ENCODE data around the gene PPM1J.

The PPM1J gene

DNA sequence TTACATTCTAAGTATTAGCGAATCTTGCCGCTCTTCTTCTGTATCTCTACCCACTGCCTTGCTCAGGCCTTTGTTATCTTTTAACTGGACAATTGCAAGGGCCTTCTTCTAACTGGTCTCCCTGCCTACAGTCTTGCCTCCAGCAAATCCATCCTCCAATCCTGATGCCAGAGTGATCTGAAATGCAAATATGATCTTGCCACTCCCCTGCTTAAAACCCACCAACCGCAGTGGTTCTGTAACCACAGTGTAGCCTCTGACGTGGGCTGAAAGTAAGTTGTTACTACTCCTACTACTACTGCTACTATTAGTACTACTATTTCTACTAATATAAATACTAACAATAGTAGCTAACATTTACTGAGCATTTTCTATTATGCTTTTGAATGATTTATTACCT lies 28.3 kb downstream of the PPM1J start:
- DNase-seq, result no peak

DNA sequence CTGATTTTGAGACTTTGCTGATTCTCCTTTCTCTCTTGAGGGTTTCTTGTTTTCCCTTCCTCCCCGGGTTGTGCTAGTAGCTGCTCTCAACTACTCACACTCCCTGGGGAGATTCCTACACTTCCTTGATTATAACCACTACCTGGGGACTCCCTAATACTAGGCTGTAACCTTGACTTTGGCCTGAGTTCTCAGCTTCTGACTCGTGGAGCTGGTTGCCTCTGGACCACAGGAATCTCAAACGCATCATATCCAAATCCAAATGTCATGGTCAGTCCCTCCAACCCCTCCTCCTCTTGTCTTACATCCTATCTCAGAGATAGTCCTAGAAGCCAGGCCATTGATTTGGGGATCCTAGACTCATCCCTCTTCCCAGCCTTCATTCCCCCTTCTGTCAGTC lies 28.7 kb downstream of the PPM1J start:
- no peak for DNase-seq

DNA sequence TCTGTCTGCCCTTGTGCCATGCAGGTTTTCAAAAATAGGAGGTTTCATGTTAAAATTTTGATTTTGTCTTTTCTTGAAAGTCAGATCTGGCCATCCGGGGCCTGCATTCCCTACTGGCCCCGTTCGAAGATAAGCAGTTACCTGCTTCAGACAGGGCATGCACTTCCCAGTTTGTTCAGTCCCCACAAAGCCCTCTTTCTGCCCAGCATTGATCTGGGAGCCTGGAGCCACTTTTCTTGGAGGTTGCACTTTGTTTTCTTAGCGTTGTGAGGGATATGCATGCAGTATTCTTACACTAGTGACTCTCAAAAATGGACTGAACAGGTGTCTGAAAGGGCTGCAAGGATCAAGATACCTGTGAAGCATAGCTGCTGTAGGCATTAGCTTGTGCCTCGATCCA lies 29.2 kb downstream of the PPM1J start:
- no peak for DNase-seq

DNA sequence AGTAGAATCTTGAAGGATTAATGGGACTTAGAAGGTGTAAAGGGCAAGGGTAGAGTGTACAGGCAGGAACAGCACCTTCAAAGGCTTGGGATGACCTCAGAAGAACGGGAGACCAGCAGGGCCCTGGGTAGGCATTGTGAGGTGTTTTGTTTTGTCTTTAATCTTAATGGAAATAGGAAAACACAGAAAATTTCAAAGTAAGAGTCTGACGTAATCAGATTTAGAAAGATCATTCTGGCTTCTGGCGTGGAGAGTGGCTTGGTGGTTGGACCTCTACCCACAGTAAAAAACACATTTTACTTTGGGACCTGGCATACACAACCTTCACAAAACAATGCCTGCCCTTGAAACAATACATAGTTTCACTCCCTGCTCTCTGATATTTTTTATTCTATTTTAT lies 36.5 kb downstream of the PPM1J start:
- no peak for DNase-seq

DNA sequence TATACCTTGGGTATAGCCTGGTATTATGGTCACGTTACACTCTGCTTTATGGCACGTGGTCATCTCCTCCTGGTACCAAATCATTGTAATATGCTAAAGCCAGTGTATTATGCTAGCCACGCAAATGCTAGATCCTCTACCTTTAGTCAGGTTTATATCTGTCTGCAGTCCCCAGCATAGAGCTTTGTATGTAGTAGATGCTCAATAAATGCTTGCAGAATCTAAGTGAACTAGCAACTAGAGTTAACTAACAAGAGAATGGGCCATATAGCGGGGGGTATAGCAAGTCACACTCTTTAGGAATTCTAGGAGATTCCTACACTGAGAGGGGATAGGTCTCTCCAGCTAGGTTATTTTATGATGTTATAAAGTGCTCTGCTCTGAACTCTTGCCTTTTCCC lies 37.6 kb downstream of the PPM1J start:
- DNase-seq, result no peak

DNA sequence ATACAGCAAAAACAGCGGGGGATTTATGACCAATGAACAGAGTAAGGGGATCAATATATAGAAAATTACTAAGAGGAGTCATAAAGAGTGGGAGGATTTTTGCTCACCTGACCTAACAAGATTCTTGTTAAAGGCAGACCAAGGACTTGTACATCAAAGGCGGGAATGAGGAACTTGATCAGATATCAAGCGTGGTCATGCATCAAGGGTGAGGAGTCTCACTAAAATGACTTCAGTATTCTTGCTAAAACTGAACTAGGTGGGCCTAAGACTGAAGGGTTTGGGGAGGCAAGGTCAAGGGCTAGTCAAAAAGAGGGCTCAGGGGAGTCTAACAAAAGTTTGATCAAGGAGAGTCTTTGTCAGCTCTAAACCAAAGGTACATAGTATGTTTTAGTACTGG lies 38.6 kb downstream of the PPM1J start:
- DNase-seq, result no peak

DNA sequence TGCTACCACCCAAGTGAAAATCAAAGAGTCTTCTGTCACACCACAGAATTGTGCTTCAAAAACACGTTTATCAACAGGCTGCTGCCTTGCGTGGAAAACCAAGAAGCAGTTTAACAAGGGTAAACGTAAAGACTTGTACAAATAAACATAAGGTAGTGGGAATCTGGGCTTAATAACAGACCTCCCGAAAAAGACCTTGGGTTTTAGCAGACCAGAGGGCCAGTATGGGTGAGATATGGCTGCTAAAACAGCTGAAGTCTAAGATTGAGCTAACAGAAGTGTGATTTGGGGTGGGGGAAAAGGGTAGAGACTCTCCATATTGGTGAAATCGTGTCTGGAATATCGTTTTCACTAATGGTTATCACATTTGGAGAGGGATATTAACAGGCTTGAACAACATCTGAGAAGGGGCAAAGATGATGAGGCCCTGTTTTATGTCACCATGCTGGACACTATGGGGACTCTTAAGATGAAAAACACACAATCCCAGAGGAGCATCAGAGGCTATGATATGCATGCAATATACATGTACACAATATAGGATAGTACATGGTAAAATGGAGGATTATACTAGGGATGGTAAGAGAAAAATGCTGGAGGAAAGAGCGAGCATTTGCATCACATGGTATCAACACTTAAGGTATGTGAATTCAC lies 39.3 kb downstream of the PPM1J start:
- no peak for DNase-seq

DNA sequence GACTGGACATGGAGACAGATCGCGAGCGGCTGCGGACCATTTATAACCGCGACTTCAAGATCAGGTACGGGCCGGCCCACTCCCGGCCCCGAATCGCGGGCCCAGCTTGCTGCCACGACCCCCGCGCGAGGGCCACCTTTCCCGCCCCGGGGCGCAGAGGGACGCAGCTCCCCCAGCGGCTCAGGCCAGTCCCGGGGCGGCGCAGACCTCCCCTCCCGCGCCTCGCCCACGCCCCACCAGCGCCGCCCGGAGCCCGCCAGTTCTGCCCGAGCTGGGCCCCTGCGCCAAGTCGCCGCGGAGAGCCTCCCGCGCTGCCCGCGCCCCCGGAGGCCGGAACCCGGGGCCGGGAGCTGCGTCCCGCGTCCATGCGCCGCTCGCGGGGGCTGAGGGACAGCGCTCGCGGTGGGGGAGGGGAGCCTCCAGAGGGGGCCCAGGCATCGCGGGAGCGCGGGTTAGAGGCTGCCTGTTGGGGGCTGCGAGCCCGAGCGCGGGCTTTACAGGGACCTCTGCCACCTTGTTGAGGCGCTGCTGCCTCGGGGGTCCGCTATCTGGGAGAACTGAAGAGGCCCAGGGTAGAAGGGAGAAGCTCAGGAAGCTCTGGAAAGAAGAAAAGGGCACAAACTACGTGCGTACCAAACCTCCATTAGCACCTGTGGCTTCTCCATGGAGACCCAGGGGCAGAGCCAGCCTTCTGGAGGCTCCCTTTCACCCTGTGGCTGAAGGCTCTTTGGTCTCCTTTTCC lies 40.0 kb downstream of the PPM1J start:
- DNase-seq, result peak; percentile 34

DNA sequence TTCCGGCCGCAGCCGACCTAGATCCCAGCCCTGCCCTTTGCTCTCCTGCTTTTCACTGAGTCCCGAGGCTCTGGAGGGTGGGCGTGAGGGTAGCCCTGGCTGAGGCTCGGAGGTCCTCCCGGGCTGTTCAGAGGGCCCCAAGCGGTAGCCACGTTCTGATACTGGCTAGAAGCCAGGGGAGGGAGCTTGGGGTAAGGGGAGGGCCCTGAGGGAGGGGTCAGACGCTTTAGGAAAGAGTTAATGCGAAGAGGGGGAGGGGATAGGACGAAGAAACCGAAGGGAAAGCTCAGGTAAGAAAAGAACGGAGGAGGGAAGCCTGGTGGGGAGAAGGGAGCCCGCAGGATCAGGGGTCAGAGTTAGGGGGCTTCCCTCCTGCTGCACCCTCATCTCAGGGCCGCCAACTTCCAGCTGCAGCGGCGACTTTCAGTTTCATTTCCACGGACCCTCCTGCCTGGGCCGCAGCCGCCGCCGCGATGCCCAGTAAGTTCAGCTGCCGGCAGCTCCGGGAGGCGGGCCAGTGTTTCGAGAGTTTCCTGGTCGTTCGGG lies 40.6 kb downstream of the PPM1J start, which contains the start of gene MOV10:
Gene MOV10, plus strand, starts transcription at position 220 of the 546 bp plus-strand sequence. Its CDS starts 254 bp downstream, at position 474.
- peak; percentile 24 for DNase-seq

DNA sequence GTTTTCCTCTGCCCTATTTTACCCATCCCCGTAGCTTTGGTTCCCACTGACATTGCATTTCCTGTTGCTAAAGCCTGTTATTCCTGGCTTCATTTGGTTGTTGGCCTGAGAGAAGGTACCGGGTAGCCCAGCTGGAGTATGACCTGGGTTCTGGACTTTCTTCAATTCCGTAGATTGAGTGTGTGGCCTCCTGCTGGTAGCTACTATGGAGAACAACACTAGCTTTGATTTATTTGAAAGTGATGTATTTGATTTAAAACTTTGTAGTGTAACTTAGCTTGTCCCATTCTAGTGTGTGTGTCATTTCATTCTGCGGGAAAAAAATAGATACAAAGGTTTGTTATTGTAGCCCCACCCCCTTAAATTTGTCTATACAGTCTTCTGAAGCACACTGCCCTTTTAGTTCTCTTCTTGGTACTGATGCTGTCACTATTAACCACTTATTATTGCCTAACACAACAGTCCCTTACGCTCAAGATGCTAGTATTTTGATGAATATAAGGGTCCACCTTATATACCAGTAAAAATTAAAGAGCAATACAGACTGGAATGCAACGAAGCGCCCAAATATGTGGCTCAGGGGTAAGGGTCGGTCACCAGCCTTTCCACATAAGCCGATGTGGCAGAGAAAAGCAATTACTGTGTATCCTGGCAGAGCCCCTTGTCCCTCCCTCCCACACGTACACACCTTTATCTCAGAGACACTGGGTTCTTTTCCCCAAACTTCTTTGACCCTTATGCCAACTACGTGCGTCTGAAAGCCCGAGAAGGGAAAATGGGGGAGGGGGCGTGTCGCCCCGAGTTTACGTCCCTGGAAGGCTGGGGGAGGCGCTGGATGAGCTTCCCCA lies 41.3 kb downstream of the PPM1J start:
- no peak for DNase-seq

DNA sequence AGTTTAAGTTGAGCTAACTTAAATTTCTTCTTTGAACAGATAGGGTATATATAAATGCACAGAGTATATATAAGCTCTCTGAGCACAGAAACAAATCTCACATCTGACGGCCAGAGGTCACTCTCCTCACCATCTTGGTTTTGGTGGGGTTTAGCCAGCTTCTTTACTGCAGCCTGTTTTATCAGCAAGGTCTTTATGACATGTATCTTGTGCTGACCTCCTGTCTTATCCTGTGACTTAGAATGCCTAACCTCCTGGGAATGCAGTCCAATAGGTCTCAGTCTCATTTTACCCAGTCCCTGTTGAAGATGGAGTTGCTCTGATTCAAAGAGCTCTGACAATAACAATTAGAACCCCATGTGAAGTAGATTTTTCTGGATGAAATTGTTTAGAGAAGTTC lies 42.3 kb downstream of the PPM1J start:
- DNase-seq, result no peak

DNA sequence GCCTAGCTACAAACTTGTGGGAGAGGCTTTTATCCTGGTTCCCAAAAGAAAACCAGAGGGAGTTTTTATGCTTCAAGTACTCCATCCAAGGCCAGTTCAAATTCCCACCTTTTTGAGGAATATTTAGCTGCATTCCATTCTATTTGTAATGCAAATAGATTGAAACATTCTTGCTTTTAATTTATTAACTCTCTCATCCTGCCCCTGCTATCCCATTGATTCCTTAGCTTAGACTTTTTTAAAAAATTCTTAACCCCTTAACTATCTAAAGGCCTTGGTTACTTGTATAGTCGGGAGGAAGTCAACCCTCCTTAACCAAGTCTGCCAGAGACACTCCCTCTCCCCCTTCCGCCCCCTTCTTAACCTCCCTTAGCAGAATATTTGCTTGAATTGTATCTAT lies 43.1 kb downstream of the PPM1J start:
- no peak for DNase-seq

DNA sequence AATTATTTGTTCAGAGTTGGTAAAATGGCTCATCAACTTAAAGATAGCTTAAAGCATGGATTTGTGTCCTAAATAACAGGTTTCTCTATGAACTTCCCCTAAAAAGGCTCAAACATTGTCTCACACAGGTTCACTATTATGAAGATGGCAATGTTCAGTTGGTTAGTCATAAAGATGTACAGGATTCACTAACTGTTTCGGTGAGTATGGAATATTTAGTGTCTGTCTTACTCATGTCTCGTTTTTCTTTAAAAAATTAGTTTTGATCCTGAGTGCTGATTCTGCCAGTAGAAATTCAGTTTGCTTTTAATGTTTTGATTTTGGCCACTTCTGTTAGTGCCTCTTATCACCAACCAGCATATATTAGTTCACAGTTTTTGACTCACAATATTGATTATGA lies 48.2 kb downstream of the PPM1J start:
- DNase-seq, result no peak

DNA sequence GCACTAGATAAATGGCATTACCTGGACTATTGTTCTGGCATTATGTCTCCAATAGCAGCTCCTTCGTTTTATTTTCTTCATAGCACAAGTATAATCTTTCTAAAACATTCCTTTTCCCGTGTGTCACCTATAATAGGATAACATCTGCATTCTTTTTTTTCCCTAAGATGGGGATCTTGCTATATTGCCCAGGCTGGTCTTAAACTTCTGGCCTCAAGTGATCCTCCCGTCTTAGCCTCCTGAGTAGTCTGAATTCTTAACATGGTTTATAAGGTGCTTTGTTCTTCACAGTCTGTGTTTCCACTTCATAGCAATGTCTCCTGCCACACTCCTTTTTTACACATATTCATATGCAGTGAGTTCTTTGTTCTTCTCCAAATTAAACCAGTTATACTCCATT lies 49.3 kb downstream of the PPM1J start:
- DNase-seq, result no peak

Data from activated gamma-delta T cell (primary cell).